G401.6 (cell line): ENCODE results near the gene PRKN.

ENCODE experiments used
- FAIRE-seq: peaks from 2 replicates; lab custom pipeline; 2012; peaks lifted over from hg19 to GRCh38; lab: Jason Lieb, UNC

Gene PRKN

GRCh38 chr6:161370880-161371279 is 1356.7 kb downstream of the PRKN start:
- peak; percentile 93 for FAIRE-seq

- no peak for FAIRE-seq
Observed at GRCh38 chr6:161369339-161369738, 1358.2 kb downstream of the PRKN start.

GRCh38 chr6:161368514-161368913 is 1359.1 kb downstream of the PRKN start:
- FAIRE-seq: no peak

- FAIRE-seq: no peak
Observed at GRCh38 chr6:161367472-161367871, 1360.1 kb downstream of the PRKN start.

GRCh38 chr6:161366301-161366923 is 1361.2 kb downstream of the PRKN start:
- FAIRE-seq: no peak

- FAIRE-seq: no peak
Observed at GRCh38 chr6:161365633-161366032, 1361.9 kb downstream of the PRKN start.

- FAIRE-seq: no peak
Observed at GRCh38 chr6:161363286-161363685, 1364.3 kb downstream of the PRKN start.

GRCh38 chr6:161362266-161362665 is 1365.3 kb downstream of the PRKN start:
- no peak for FAIRE-seq

GRCh38 chr6:161361529-161361928 is 1366.0 kb downstream of the PRKN start:
- no peak for FAIRE-seq

- FAIRE-seq: no peak
Observed at GRCh38 chr6:161360520-161360919, 1367.0 kb downstream of the PRKN start.

- no peak for FAIRE-seq
Observed at GRCh38 chr6:161359618-161359945, 1368.0 kb downstream of the PRKN start.

GRCh38 chr6:161356167-161356854 is 1371.3 kb downstream of the PRKN start:
- FAIRE-seq: no peak

GRCh38 chr6:161355696-161356095 is 1371.9 kb downstream of the PRKN start:
- FAIRE-seq: no peak

GRCh38 chr6:161354956-161355355 is 1372.6 kb downstream of the PRKN start:
- no peak for FAIRE-seq

- no peak for FAIRE-seq
Observed at GRCh38 chr6:161354276-161354840, 1373.2 kb downstream of the PRKN start.

GRCh38 chr6:161353208-161353613 is 1374.4 kb downstream of the PRKN start:
- no peak for FAIRE-seq

- FAIRE-seq: no peak
Observed at GRCh38 chr6:161351858-161352257, 1375.7 kb downstream of the PRKN start.

GRCh38 chr6:161349886-161350285 is 1377.7 kb downstream of the PRKN start:
- no peak for FAIRE-seq

- no peak for FAIRE-seq
Observed at GRCh38 chr6:161348628-161348994, 1379.0 kb downstream of the PRKN start.

GRCh38 chr6:161347988-161348627 is 1379.5 kb downstream of the PRKN start:
- no peak for FAIRE-seq

- no peak for FAIRE-seq
Observed at GRCh38 chr6:161347125-161347524, 1380.4 kb downstream of the PRKN start.

- no peak for FAIRE-seq
Observed at GRCh38 chr6:161346717-161347116, 1380.8 kb downstream of the PRKN start.

GRCh38 chr6:161344626-161345025 is 1382.9 kb downstream of the PRKN start:
- no peak for FAIRE-seq

GRCh38 chr6:161342039-161342438 is 1385.5 kb downstream of the PRKN start:
- no peak for FAIRE-seq
